Activated naive CD8-positive, alpha-beta T cell treated with anti-CD3 and anti-CD28 coated beads, Interleukin-2, amount 10 ng/mL, durations not matched to agents 7 days and 5 days (primary cell): ENCODE measurements around the gene BPIFB3. TPM values are rescaled to one million over a fixed set of nuclear protein-coding genes. Genes with fewer than 3 reads are reported as not detected.
"Not testable (repeated sequence)": the region's sequence is repeated elsewhere in the genome, so short reads cannot be mapped to it uniquely, and the experiment has no call there.

Source experiments
- ATAC-seq: fragments of 150-1000 bp; cut with Tn5 transposase; one replicate; pipeline ENCODE4 v1.10.0; 2021; ENCODE audit warnings: low read depth, moderate library complexity
- POLR2A ChIA-PET: fragments of 350-600 bp; sonication (Branson Sonifier 250); formaldehyde crosslinking; loops from one replicate; lab custom pipeline; 2021; ENCODE audit warnings: antibody characterized with exemption; lab: Charles Lee
- DNase-seq: peaks from one replicate; pipeline ENCODE4 v3.0.0; 2021
- H3K27ac Mint-ChIP-seq: one replicate; pipeline ENCODE4 v1.8.0; 2022; ENCODE audit warnings: mild to moderate bottlenecking, mixed read lengths
- H3K27me3 Mint-ChIP-seq: one replicate; pipeline ENCODE4 v1.8.0; 2022; ENCODE audit warnings: mild to moderate bottlenecking, moderate library complexity, mixed read lengths
- H3K36me3 Mint-ChIP-seq: one replicate; pipeline ENCODE4 v1.8.0; 2021; ENCODE audit warnings: mild to moderate bottlenecking, mixed read lengths
- H3K4me1 Mint-ChIP-seq: one replicate; pipeline ENCODE4 v1.8.0; 2021; ENCODE audit warnings: mixed read lengths
- H3K4me3 Mint-ChIP-seq: one replicate; pipeline ENCODE4 v1.8.0; 2022; ENCODE audit warnings: mild to moderate bottlenecking, moderate library complexity, mixed read lengths
- H3K9me3 Mint-ChIP-seq: one replicate; pipeline ENCODE4 v1.8.0; 2021; ENCODE audit warnings: mixed read lengths
- total RNA-seq, 2 experiments: library from RNA; stranded (reverse); gene quantifications; one replicate each; pipeline ENCODE4 v1.2.3, GENCODE V29; 2021

Gene BPIFB3
- total RNA-seq, 2 experiments from 2014 or later: not detected

DNA sequence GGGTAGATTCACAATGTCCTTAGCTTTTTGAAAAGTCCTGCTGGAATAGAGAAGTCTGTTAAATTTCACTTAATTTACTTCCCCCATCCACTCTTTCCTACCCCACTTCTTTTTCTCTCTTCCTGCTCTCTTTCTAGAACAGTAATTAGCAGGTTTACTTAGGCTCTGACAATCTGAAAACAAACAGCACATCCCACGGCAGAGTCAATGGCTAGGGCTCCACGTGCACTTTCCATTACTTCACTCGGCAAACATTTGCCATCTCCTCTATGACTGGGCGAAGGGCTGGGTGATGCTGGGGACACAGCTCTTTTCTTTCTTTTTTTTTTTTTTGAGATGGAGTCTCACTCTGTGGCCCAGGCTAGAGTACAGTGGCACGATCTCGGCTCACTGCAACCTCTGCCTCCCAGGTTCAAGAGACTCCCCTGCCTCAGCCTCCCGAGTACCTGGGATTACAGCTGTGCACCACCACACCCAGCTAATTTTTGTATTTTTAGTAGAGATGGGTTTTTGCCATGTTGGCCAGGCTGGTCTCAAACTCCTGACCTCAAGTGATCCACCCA is 52.4 kb downstream of the BPIFB3 start:
- DNase-seq, H3K27ac Mint-ChIP-seq, H3K4me3 Mint-ChIP-seq, H3K27me3 Mint-ChIP-seq, H3K9me3 Mint-ChIP-seq, POLR2A ChIA-PET, H3K4me1 Mint-ChIP-seq, ATAC-seq, H3K36me3 Mint-ChIP-seq: not testable (repeated sequence)

GRCh38 chr20:33108661-33109060 is 55.0 kb downstream of the BPIFB3 start:
- POLR2A ChIA-PET: no interaction called here
- Mint-ChIP-seq H3K27me3 (no peaks in the 10 kb centered on the region), H3K4me3 (no peak overlapping the region), H3K27ac (no peak overlapping the region), H3K9me3 (no peaks in the 10 kb centered on the region), H3K36me3 (no peaks in the 10 kb centered on the region), H3K4me1 (no peaks in the 10 kb centered on the region)
- ATAC-seq (no peak), DNase-seq (no peak)

DNA sequence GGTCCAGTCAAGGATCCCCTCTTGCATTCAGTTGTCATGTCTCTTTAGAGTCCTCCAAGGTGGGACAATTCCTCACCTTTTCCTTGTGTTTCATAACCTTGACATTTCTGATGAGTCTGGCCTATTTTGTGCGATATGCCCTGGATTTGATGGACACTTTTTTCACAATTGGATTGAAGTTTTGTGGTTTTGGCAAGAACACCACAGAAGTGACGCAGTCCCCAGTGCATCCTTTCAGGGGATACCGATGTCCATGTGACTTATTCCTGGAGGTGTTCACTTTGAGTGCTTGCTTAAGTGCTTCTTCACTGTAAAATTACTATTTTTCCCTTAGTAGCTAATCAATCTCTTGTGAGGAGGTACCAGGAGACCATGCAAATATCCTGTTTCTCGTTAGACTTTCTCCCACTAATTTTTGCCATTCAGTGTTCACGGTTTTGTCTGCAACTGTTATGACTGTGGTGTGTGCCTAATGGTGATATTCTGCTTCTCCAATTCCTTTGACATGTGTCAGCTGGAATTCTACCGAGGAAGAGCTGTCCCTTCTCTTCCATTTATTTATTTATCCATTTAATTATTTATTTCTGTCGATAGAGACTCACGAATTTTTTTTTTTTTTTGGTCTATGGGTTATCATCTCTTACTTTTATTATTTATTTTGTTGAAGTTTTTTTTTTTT is 56.6 kb downstream of the BPIFB3 start:
- Mint-ChIP-seq H3K4me1 (no peaks in the 10 kb centered on the region), H3K36me3 (no peaks in the 10 kb centered on the region), H3K27ac (no peak overlapping the region), H3K4me3 (no peak overlapping the region), H3K9me3 (no peaks in the 10 kb centered on the region), H3K27me3 (no peaks in the 10 kb centered on the region)
- DNase-seq (no peak), ATAC-seq (no peak)
- POLR2A ChIA-PET: no interaction called here

DNA sequence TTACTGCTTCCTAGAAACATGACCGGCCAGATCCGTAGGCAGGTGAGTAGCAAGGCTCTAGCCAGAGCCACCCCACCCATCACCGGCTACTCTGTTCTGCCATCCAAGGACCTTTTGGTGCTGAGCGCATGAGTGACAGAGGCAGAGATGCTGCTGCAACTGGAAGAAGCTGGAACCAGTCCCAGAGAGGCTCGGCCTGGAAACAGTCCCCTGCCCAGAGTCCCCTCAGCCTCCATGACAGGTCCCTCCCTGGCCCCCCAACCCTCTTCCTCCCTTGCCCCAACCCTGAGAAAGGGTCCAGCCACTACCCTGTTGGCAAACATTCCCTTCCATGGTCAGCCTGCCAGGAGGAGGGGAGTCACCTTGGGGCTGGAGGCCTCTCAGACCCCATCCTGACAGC is 57.6 kb downstream of the BPIFB3 start:
- DNase-seq (no peak), ATAC-seq (no peak)
- no peak overlapping the region for H3K27ac Mint-ChIP-seq
- no peaks in the 10 kb centered on the region for H3K4me1 Mint-ChIP-seq
- no peaks in the 10 kb centered on the region for H3K27me3 Mint-ChIP-seq
- H3K9me3 Mint-ChIP-seq: no peaks in the 10 kb centered on the region
- POLR2A ChIA-PET: no interaction called here
- no peak overlapping the region for H3K4me3 Mint-ChIP-seq
- H3K36me3 Mint-ChIP-seq: peaks cover under 1% of the 10 kb centered on the region

- no peak overlapping the region for H3K27ac Mint-ChIP-seq
- DNase-seq (no peak), ATAC-seq (no peak)
- H3K4me1 Mint-ChIP-seq: no peaks in the 10 kb centered on the region
- H3K4me3 Mint-ChIP-seq: no peak overlapping the region
- H3K27me3 Mint-ChIP-seq: no peaks in the 10 kb centered on the region
- H3K36me3 Mint-ChIP-seq: peaks cover 1% of the 10 kb centered on the region
- POLR2A ChIA-PET: no interaction called here
- no peaks in the 10 kb centered on the region for H3K9me3 Mint-ChIP-seq
These were observed 59.1 kb downstream of the BPIFB3 start for GRCh38 chr20:33112547-33113386.

- Mint-ChIP-seq H3K4me3 (no peak overlapping the region), H3K36me3 (peaks cover 1% of the 10 kb centered on the region), H3K4me1 (no peaks in the 10 kb centered on the region), H3K27ac (no peak overlapping the region), H3K9me3 (no peaks in the 10 kb centered on the region), H3K27me3 (no peaks in the 10 kb centered on the region)
- POLR2A ChIA-PET: no interaction called here
- DNase-seq: no peak
- no peak for ATAC-seq
These were observed 59.7 kb downstream of the BPIFB3 start for GRCh38 chr20:33113387-33113908.

DNA sequence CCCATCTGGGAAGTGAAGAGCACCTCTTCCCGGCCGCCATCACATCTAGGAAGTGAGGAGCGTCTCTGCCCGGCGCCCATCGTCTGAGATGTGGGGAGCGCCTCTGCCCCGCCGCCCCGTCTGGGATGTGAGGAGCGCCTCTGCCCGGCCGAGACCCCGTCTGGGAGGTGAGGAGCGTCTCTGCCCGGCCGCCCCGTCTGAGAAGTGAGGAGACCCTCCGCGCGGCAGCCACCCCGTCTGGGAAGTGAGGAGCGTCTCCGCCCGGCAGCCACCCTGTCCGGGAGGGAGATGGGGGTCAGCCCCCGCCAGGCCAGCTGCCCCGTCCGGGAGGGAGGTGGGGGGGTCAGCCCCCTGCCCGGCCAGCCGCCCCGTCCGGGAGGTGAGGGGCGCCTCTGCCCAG is 61.8 kb downstream of the BPIFB3 start:
- ATAC-seq, POLR2A ChIA-PET, H3K9me3 Mint-ChIP-seq, H3K27me3 Mint-ChIP-seq, DNase-seq, H3K27ac Mint-ChIP-seq, H3K4me3 Mint-ChIP-seq: not testable (repeated sequence)
- Mint-ChIP-seq H3K4me1 (peaks cover 12% of the 10 kb centered on the region), H3K36me3 (peaks cover 10% of the 10 kb centered on the region)

- POLR2A ChIA-PET: no interaction called here
- peak; percentile 30 for ATAC-seq
- peak overlapping the region; percentile 8 for H3K4me3 Mint-ChIP-seq
These were observed 66.3 kb downstream of the BPIFB3 start for GRCh38 chr20:33119725-33120720.

GRCh38 chr20:33120934-33121333 is 67.2 kb downstream of the BPIFB3 start:
- Mint-ChIP-seq H3K27ac (no peak overlapping the region), H3K36me3 (peaks cover 18% of the 10 kb centered on the region), H3K4me1 (peaks cover 13% of the 10 kb centered on the region), H3K4me3 (no peak overlapping the region), H3K9me3 (peaks cover 18% of the 10 kb centered on the region), H3K27me3 (peaks cover 3% of the 10 kb centered on the region)
- DNase-seq (no peak), ATAC-seq (no peak)
- POLR2A ChIA-PET: no interaction called here

More at GRCh38 chr20:33119725-33120720, 66.3 kb downstream of the BPIFB3 start:
- DNase-seq: no peak
- Mint-ChIP-seq H3K27ac (peak overlapping the region; percentile 43), H3K9me3 (peaks cover 18% of the 10 kb centered on the region), H3K36me3 (peaks cover 18% of the 10 kb centered on the region), H3K4me1 (peaks cover 13% of the 10 kb centered on the region), H3K27me3 (peaks cover 3% of the 10 kb centered on the region)

DNA sequence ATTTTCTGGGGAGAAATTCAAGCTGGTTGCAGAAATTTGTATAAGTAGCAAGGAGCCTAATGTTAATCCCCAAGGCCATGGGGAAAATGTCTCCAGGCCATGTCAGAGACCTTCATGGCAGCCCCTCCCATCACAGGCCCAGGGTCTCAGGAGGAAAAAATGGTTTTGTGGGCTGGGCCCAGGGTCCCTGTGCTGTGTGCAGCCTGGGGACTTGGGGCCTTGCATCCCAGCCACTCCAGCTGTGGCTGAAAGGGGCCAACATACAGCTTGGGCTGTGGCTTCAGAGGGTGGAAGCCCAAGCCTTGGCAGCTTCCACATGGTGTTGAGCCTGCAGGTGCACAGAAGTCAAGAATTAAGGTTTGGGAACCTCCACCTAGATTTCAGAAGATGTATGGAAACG is 68.6 kb downstream of the BPIFB3 start:
- H3K9me3 Mint-ChIP-seq: peaks cover 18% of the 10 kb centered on the region
- H3K27me3 Mint-ChIP-seq, ATAC-seq, DNase-seq, H3K4me3 Mint-ChIP-seq, H3K27ac Mint-ChIP-seq, POLR2A ChIA-PET: not testable (repeated sequence)
- H3K4me1 Mint-ChIP-seq: peaks cover 13% of the 10 kb centered on the region
- peaks cover 17% of the 10 kb centered on the region for H3K36me3 Mint-ChIP-seq
